HG03520 (cell line): ENCODE results near the gene CRYBB1.
"Not testable (repeated sequence)": the region's sequence is repeated elsewhere in the genome, so short reads cannot be mapped to it uniquely, and the experiment has no call there.

Experiments
- ATAC-seq: cut with Tn5 transposase; IDR thresholded peaks from one replicate; pipeline ENCODE4 v1.9.1; 2021; ENCODE audit warnings: mild to moderate bottlenecking, moderate library complexity; ENCODE audit not compliant: unreplicated experiment

CRYBB1 gene

GRCh38 chr22:26642465-26643417, 24.9 kb upstream of the CRYBB1 start:
- no peak for ATAC-seq

GRCh38 chr22:26636296-26636695, 18.5 kb upstream of the CRYBB1 start:
- ATAC-seq: no peak

- no peak for ATAC-seq
These were observed 17.3 kb upstream of the CRYBB1 start for GRCh38 chr22:26635117-26635516.

GRCh38 chr22:26634189-26634588, 16.4 kb upstream of the CRYBB1 start:
- no peak for ATAC-seq

GRCh38 chr22:26632422-26633155, 14.8 kb upstream of the CRYBB1 start:
- ATAC-seq: no peak

- no peak for ATAC-seq
These were observed 13.5 kb upstream of the CRYBB1 start for GRCh38 chr22:26631282-26631681.

GRCh38 chr22:26629988-26630761, 12.3 kb upstream of the CRYBB1 start:
- ATAC-seq: no peak

GRCh38 chr22:26624803-26625202, 7.0 kb upstream of the CRYBB1 start:
- ATAC-seq: no peak

GRCh38 chr22:26623984-26624383, 6.2 kb upstream of the CRYBB1 start:
- no peak for ATAC-seq

- no peak for ATAC-seq
These were observed 3.8 kb upstream of the CRYBB1 start, which contains the start of gene CRYBA4 for GRCh38 chr22:26621663-26622062. Gene CRYBA4 (plus strand): TSS chr22:26621963. CDS start chr22:26622597, 634 bp downstream.

GRCh38 chr22:26620197-26620596, 2.4 kb upstream of the CRYBB1 start:
- no peak for ATAC-seq

GRCh38 chr22:26619510-26619909, 1.7 kb upstream of the CRYBB1 start:
- no peak for ATAC-seq

GRCh38 chr22:26618455-26618854, 628 bp upstream of the CRYBB1 start:
- no peak for ATAC-seq

GRCh38 chr22:26616650-26617049, 1.2 kb downstream of the CRYBB1 start:
- no peak for ATAC-seq

GRCh38 chr22:26615830-26616435, 1.9 kb downstream of the CRYBB1 start:
- no peak for ATAC-seq

GRCh38 chr22:26615149-26615548, 2.7 kb downstream of the CRYBB1 start:
- ATAC-seq: no peak

- ATAC-seq: no peak
These were observed 3.5 kb downstream of the CRYBB1 start for GRCh38 chr22:26614322-26614721.

GRCh38 chr22:26613753-26614152, 4.1 kb downstream of the CRYBB1 start:
- ATAC-seq: not testable (repeated sequence)

GRCh38 chr22:26612652-26613051, 5.2 kb downstream of the CRYBB1 start:
- ATAC-seq: no peak

GRCh38 chr22:26610996-26611395, 6.8 kb downstream of the CRYBB1 start:
- no peak for ATAC-seq
